ENCODE results near the gene PLEKHN1. TPM values are rescaled to one million over a fixed set of nuclear protein-coding genes. Genes with fewer than 3 reads are reported as not detected.

PLEKHN1 gene
- total and polyA plus RNA-seq, 8 donors, result 0.29 to 29.2 (median 1.7) TPM; not detected in 2

GRCh38 chr1:958823-959730 lies 7.2 kb upstream of the PLEKHN1 start, which contains the start of gene NOC2L:
TSS of gene NOC2L (minus strand) at chr1:959256. CDS start at chr1:959240, 16 bp downstream.
- peak within 1 kb of the TSS; percentile 99 to 100 (median 100) for H3K4me3 ChIP-seq
- H3K27ac ChIP-seq, result peak within 1 kb of the TSS in 4 of 5 donors; percentile 50 to 80 (median 74)
- H3K4me1 ChIP-seq, result peaks cover 29 to 45% (median 43%) of the 10 kb centered on the region in 4 donors
- peak; percentile 96 to 97 for DNase-seq
- TF ChIP-seq CTCF (IDR thresholded peaks at IDR 0.05) (no peak), POLR2AphosphoS5 (IDR thresholded peaks at IDR 0.05) (peak; percentile 35 to 76 (median 44))
- H3K9me3 ChIP-seq, result no peaks in the 10 kb centered on the region
- 0 to 9% (median 6%) methylated on average over 38 to 101 of the region's 101 CpGs for WGBS, 5 donors
- H3K36me3 ChIP-seq, result peaks cover 41 to 57% (median 51%) of the 10 kb centered on the region in 4 donors
- intact Hi-C loops (cut with DNase I; ENCODE audit: low total_unique reads), result no loop called here
- peaks cover 0 to 6% (median 0%) of the 10 kb centered on the region in 3 donors for H3K27me3 ChIP-seq

GRCh38 chr1:959731-960362 lies 6.4 kb upstream of the PLEKHN1 start:
- intact Hi-C loops (cut with DNase I; ENCODE audit: low total_unique reads), result no loop called here
- 17 to 26% (median 22%) methylated on average over 23 to 57 of the region's 57 CpGs for WGBS, 5 donors
- Histone ChIP-seq H3K36me3 (peaks cover 33 to 53% (median 46%) of the 10 kb centered on the region in 4 donors), H3K27ac (peak overlapping the region in 2 of 5 donors; percentile 72 to 80), H3K27me3 (peaks cover 0 to 6% (median 0%) of the 10 kb centered on the region in 3 donors), H3K9me3 (no peaks in the 10 kb centered on the region), H3K4me1 (peaks cover 29 to 45% (median 43%) of the 10 kb centered on the region in 4 donors), H3K4me3 (peak overlapping the region; percentile 99 to 100 (median 100))
- no peak for TF ChIP-seq POLR2AphosphoS5 (IDR thresholded peaks at IDR 0.05)
- no peak for TF ChIP-seq EP300 (IDR thresholded peaks at IDR 0.05)
- TF ChIP-seq CTCF (IDR thresholded peaks at IDR 0.05), result no peak
- no peak for TF ChIP-seq POLR2A (IDR thresholded peaks at IDR 0.05)
- no peak for DNase-seq

GRCh38 chr1:960363-961131 lies 5.7 kb upstream of the PLEKHN1 start, which contains the start of gene KLHL17:
TSS of gene KLHL17 (plus strand) at chr1:960584. CDS start at chr1:960694, 110 bp downstream.
- no peak for TF ChIP-seq EP300 (IDR thresholded peaks at IDR 0.05)
- no peak for TF ChIP-seq POLR2A (IDR thresholded peaks at IDR 0.05)
- no peak for TF ChIP-seq CTCF (IDR thresholded peaks at IDR 0.05)
- TF ChIP-seq POLR2AphosphoS5 (IDR thresholded peaks at IDR 0.05), result no peak
- intact Hi-C loops (cut with DNase I; ENCODE audit: low total_unique reads), result no loop called here
- Histone ChIP-seq H3K9me3 (no peaks in the 10 kb centered on the region), H3K4me3 (peak within 1 kb of the TSS; percentile 99 to 100 (median 100)), H3K27me3 (peaks cover 0 to 6% (median 0%) of the 10 kb centered on the region in 3 donors), H3K27ac (peak within 1 kb of the TSS in 2 of 5 donors; percentile 72 to 80), H3K4me1 (peaks cover 29 to 47% (median 44%) of the 10 kb centered on the region in 4 donors), H3K36me3 (peaks cover 26 to 49% (median 41%) of the 10 kb centered on the region in 4 donors)
- WGBS, 5 donors, result 0 to 3% (median 1%) methylated on average over 26 to 108 of the region's 109 CpGs
- DNase-seq, result peak; percentile 80 to 88
